ENCODE measurements around the gene CLEC16A. TPM values are rescaled to one million over a fixed set of nuclear protein-coding genes. Genes with fewer than 3 reads are reported as not detected.

CLEC16A gene
- total and polyA plus RNA-seq, 9 of the 15 experiments (the other 6 are each of a cell fraction or from before 2014, with no cell fraction given) = 1.00 to 22.3 (median 10.0) TPM

- H3K4me2 ChIP-seq (ENCODE audit: insufficient read depth, low read length) = no peak overlapping the region
- intact Hi-C loops (cut with micrococcal nuclease) = no loop called here
- BruUV-seq (replicated peaks) = no TSS peak
- no peaks in the 10 kb centered on the region for H3K4me1 ChIP-seq (replicated peaks in 1 of 2; ENCODE audit: control insufficient read depth in 2 of 2, insufficient read depth in 2 of 2, low read length in 2 of 2)
- no peaks in the 10 kb centered on the region for H4K20me1 ChIP-seq (replicated peaks; ENCODE audit: control insufficient read depth, insufficient read depth, low read length)
- ATAC-seq = no peak
- H3K27ac ChIP-seq (ENCODE audit: extremely low read depth, low read depth, low read length) = no peak overlapping the region
- TF ChIP-seq FOSL1 (tag; conservative IDR thresholded peaks at IDR 0.05) (0 out of 2 replicates have a peak, but pooled peaks have one; percentile 37), ZNF830 (CRISPR knock-in tag; IDR thresholded peaks at IDR 0.05) (no peak)
- H3K9me3 ChIP-seq (replicated peaks; ENCODE audit: control insufficient read depth, insufficient read depth, low read depth, low read length) = no peaks in the 10 kb centered on the region
- H3K79me2 ChIP-seq (ENCODE audit: control insufficient read depth, insufficient read depth, low read length) = no peaks in the 10 kb centered on the region
- ChIA-PET CTCF (ENCODE audit: low intra/inter-chr PET ratio) (no interaction called here), POLR2A (interaction anchor here (0.6 kb wide), 1 partner anchor 136 kb away, joined by 3 read pairs; no protein-coding TSS in a partner anchor)
- H2AFZ ChIP-seq (ENCODE audit: low read depth, low read length) = no peak overlapping the region
- FAIRE-seq = no peak
- H3K4me3 ChIP-seq = no peak overlapping the region
- in situ Hi-C loops (cut with MboI) = no loop called here
- H3K9ac ChIP-seq (ENCODE audit: insufficient read depth in 1 of 2, low read depth in 2 of 2, low read length in 2 of 2) = no peak overlapping the region
- no peaks in the 10 kb centered on the region for H3K27me3 ChIP-seq (ENCODE audit: control insufficient read depth in 2 of 2, insufficient read depth in 2 of 2, low read length in 2 of 2)
- no peak for DNase-seq (ENCODE audit: extremely low read depth in 1 of 4, low spot score in 3 of 4)
- 67% methylated on average over 3 of the region's 3 CpGs for WGBS (ENCODE audit: insufficient coverage, low coverage, missing lambda C conversion rate)
- peaks cover 24% of the 10 kb centered on the region; the same call in 1 of the 3 replicates for H3K36me3 ChIP-seq (ENCODE audit: control insufficient read depth, insufficient read depth, low read length)
- no peaks in the 10 kb centered on the region for H3K9me1 ChIP-seq (ENCODE audit: control insufficient read depth, insufficient read depth, low read length)
Measured at GRCh38 chr16:11064202-11064540, 119.8 kb downstream of the CLEC16A start.

DNA sequence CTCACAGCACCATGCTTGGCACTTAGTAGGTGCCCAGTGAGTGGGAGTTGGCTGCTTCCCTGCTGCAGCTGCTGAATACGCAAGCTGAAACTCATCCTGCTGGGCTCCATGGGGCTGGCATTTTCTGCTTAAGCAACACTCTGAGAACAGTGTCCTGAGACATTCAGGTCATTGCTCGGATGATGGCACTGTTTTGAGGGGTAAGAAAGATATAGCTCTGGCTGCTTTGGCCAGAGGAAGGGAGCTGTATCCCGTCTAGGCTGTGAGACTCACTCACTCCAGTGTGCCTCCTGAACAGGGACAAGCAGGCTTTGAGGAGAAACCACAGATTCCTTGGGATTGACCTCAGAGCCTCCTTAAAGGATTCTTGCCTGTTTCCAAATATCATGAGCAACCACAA lies 120.5 kb downstream of the CLEC16A start:
- Histone ChIP-seq H3K9me3 (replicated peaks; ENCODE audit: control insufficient read depth, insufficient read depth, low read depth, low read length) (no peaks in the 10 kb centered on the region), H3K36me3 (ENCODE audit: control insufficient read depth, insufficient read depth, low read length) (peaks cover 24% of the 10 kb centered on the region; the same call in 1 of the 3 replicates), H3K4me1 (replicated peaks in 1 of 2; ENCODE audit: control insufficient read depth in 2 of 2, insufficient read depth in 2 of 2, low read length in 2 of 2) (no peaks in the 10 kb centered on the region), H2AFZ (ENCODE audit: low read depth, low read length) (no peak overlapping the region), H3K4me3 (no peak overlapping the region), H4K20me1 (replicated peaks; ENCODE audit: control insufficient read depth, insufficient read depth, low read length) (no peaks in the 10 kb centered on the region), H3K27me3 (ENCODE audit: control insufficient read depth in 2 of 2, insufficient read depth in 2 of 2, low read length in 2 of 2) (no peaks in the 10 kb centered on the region), H3K4me2 (ENCODE audit: insufficient read depth, low read length) (no peak overlapping the region), H3K27ac (ENCODE audit: extremely low read depth, low read depth, low read length) (no peak overlapping the region), H3K9ac (ENCODE audit: insufficient read depth in 1 of 2, low read depth in 2 of 2, low read length in 2 of 2) (no peak overlapping the region), H3K79me2 (ENCODE audit: control insufficient read depth, insufficient read depth, low read length) (no peaks in the 10 kb centered on the region), H3K9me1 (ENCODE audit: control insufficient read depth, insufficient read depth, low read length) (no peaks in the 10 kb centered on the region)
- DNase-seq (ENCODE audit: extremely low read depth in 1 of 4, low spot score in 3 of 4) = no peak
- CTCF ChIA-PET (ENCODE audit: low intra/inter-chr PET ratio) = no interaction called here
- no peak for ATAC-seq
- in situ Hi-C loops (cut with MboI) (no loop called here), intact Hi-C loops (cut with micrococcal nuclease) (no loop called here)
- POLR2A ChIA-PET = no interaction called here
- 72% methylated on average over 3 of the region's 3 CpGs for WGBS (ENCODE audit: insufficient coverage, low coverage, missing lambda C conversion rate)
- no TSS peak for BruUV-seq (replicated peaks)
- no peak for FAIRE-seq
- TF ChIP-seq HINFP (tag; conservative IDR thresholded peaks at IDR 0.05; ENCODE audit: low read depth) = no peak
- TF ChIP-seq RERE (CRISPR knock-in tag; IDR thresholded peaks at IDR 0.05; ENCODE audit: borderline replicate concordance) = no peak
- TF ChIP-seq DNMT1 (IDR thresholded peaks at IDR 0.05) = no peak
- no peak for TF ChIP-seq ATF1 (CRISPR knock-in tag; IDR thresholded peaks at IDR 0.05)
- TF ChIP-seq ATF1 (tag; IDR thresholded peaks at IDR 0.05) = no peak
- TF ChIP-seq NFXL1 (CRISPR knock-in tag; IDR thresholded peaks at IDR 0.05) = no peak
- TF ChIP-seq YBX1 (IDR thresholded peaks at IDR 0.05) = no peak
- TF ChIP-seq MEF2D (tag; conservative IDR thresholded peaks at IDR 0.05; ENCODE audit: low read depth) = no peak
- no peak for TF ChIP-seq SIX5 (IDR thresholded peaks at IDR 0.05; ENCODE audit: borderline replicate concordance in 1 of 2, insufficient read depth in 1 of 2, low read depth in 1 of 2, low read length in 2 of 2)

Measured in K562 (cell line).